BE2C (cell line): Measurements from ENCODE around the gene TYK2.
A peak's percentile ranks its signal among the peaks of the same experiment; 100 is the strongest.
"Not testable (repeated sequence)": the region's sequence is repeated elsewhere in the genome, so short reads cannot be mapped to it uniquely, and the experiment has no call there.

ENCODE experiments used
- DNase-seq: peaks from one replicate; pipeline ENCODE4 v3.0.0-alpha.2; 2020
- H3K27me3 ChIP-seq: fragments of 250-450 bp; sonication (Bioruptor Pico); 2 replicates; pipeline ENCODE4 v1.5.1; 2020; ENCODE audit warnings: mild to moderate bottlenecking
- H3K36me3 ChIP-seq: fragments of 250-450 bp; sonication (Bioruptor Pico); 2 replicates; pipeline ENCODE4 v1.5.1; 2020; ENCODE audit warnings: mild to moderate bottlenecking
- H3K4me1 ChIP-seq: fragments of 250-450 bp; sonication (Bioruptor Pico); 2 replicates; pipeline ENCODE4 v1.5.1; 2020
- H3K4me3 ChIP-seq: 2 replicates; pipeline ENCODE4 v1.5.1; 2011; ENCODE audit warnings: low read depth, low read length
- H3K9me3 ChIP-seq: fragments of 250-450 bp; sonication (Bioruptor Pico); 2 replicates; pipeline ENCODE4 v1.5.1; 2020
- TF ChIP-seq, protein P1 (sequence below): IDR thresholded peaks from 2 replicates; pipeline ENCODE4 v1.5.1; 2012; ENCODE audit warnings: mild to moderate bottlenecking, low read depth, low read length

Gene TYK2

DNA sequence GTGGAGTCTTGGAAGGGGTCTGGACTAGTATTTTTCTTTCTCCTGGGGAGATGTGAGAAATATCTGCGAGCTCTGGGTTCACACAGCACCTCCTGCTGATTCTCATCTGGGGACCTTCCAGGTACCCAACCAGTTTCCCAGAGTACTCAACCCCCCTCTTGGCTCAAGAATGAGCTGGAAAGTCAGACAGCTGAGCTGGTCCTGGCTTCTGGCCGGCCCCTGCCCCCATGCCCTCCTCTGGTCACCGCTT is 37.8 kb upstream of the TYK2 start:
- TF ChIP-seq, protein P1, sequence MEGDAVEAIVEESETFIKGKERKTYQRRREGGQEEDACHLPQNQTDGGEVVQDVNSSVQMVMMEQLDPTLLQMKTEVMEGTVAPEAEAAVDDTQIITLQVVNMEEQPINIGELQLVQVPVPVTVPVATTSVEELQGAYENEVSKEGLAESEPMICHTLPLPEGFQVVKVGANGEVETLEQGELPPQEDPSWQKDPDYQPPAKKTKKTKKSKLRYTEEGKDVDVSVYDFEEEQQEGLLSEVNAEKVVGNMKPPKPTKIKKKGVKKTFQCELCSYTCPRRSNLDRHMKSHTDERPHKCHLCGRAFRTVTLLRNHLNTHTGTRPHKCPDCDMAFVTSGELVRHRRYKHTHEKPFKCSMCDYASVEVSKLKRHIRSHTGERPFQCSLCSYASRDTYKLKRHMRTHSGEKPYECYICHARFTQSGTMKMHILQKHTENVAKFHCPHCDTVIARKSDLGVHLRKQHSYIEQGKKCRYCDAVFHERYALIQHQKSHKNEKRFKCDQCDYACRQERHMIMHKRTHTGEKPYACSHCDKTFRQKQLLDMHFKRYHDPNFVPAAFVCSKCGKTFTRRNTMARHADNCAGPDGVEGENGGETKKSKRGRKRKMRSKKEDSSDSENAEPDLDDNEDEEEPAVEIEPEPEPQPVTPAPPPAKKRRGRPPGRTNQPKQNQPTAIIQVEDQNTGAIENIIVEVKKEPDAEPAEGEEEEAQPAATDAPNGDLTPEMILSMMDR, result no peak
- Histone ChIP-seq H3K4me3 (peak overlapping the region; percentile 99), H3K9me3 (no peaks in the 10 kb centered on the region), H3K4me1 (peaks cover 4% of the 10 kb centered on the region), H3K36me3 (no peaks in the 10 kb centered on the region), H3K27me3 (no peaks in the 10 kb centered on the region)
- DNase-seq, result no peak

DNA sequence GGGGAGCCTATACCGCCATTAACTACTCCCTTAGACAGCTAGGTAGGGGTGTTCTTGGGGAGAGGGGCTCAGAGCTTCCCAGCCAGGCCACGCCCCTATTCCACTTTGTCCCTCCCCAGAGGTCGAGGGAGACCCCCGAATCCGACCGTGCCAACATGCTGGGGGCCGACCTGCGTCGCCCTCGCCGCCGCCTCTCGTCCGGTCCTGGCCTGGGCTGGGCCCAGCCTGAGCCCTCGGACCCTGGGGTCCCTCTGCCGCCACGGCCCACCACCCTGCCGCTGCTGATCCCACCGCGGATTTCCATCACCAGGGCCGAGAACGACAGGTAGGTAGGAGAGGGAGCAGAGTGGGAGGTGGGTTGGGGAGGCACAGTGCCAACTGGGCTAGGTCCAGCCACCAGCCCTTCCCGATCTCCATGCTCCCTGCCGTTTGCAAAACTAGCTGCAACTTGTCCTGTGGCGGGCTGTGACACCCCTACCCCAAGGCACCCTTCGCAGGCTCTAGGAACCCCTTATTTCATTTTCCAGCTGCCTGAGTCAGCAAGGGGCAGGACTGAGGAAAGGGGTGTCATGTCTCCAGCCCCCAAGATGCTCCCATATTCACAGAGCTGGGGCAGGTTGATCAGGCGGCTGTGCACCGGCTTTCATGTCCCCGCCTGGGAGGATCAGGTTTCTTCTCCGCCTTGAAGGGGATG is 37.3 kb upstream of the TYK2 start:
- Histone ChIP-seq H3K9me3 (no peaks in the 10 kb centered on the region), H3K4me1 (peaks cover 4% of the 10 kb centered on the region), H3K36me3 (no peaks in the 10 kb centered on the region), H3K27me3 (no peaks in the 10 kb centered on the region), H3K4me3 (peak overlapping the region; percentile 99)
- TF ChIP-seq, protein P1, result no peak
- peak; percentile 45 for DNase-seq

DNA sequence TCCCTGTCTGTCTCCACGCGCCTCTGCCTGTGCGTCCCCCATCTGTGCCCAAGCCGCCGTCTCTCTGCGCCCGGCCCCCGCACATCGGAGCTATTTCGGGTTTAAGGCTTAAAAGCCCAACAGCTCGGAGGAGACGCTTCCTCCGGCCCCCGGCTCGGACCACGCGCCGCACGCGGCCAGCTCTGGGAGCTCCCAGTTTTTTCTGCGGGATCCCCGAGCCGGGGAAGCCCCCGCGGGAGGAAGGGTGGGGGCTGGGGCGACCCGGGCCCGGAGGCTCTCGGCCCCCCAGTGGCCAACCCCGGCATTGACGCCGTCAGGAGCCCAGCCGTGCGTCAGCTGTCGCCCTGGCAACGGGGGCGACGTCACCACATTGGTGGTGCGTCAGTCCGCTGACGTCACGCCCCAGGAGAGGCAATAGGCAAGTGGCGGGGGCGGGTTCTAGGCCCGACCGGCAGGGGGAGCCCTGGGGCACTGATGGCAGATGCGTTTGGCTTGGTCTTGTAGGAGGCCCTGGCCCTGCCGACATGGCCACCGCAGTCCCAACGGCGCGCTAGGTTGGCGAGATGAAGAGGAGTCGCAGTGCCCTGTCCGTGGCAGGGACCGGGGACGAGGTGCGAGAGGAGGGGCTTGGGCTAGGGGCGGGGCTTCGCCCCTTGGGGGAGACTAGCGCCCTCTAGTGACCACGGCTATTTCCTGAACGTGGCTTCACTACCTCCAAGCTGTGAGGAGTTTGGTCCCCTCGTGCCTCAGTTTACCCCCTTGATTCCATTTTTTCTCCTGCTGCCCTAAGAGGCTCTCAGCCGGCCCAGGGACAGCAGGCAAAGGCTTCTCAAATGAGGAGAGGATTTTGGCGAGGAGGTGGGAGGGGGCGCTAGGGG is 36.2 kb upstream of the TYK2 start:
- Histone ChIP-seq H3K27me3 (no peaks in the 10 kb centered on the region), H3K4me3 (peak overlapping the region; percentile 99), H3K4me1 (no peaks in the 10 kb centered on the region; the same call in none of the 2 replicates), H3K36me3 (no peaks in the 10 kb centered on the region), H3K9me3 (no peaks in the 10 kb centered on the region)
- DNase-seq, result peak; percentile 93
- TF ChIP-seq, protein P1, result peak; percentile 69

DNA sequence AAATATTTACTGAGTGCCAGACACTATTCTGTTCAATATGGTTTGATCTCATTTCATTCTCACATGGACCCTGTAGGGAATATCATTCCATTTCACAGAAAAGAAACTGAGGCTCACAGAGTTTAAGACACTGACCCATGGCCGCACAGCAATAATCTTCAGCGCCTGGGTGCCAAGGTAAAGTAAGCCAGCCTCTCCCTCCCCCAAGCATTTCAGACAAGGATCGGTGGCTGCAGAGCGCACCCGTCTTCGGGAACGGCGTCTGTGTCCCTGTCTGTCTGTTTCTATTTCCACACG is 35.7 kb upstream of the TYK2 start:
- Histone ChIP-seq H3K4me3 (peak overlapping the region; percentile 54), H3K36me3 (no peaks in the 10 kb centered on the region), H3K27me3 (no peaks in the 10 kb centered on the region), H3K4me1 (no peaks in the 10 kb centered on the region; the same call in 1 of the 2 replicates), H3K9me3 (no peaks in the 10 kb centered on the region)
- TF ChIP-seq, protein P1, result no peak
- DNase-seq, result no peak

DNA sequence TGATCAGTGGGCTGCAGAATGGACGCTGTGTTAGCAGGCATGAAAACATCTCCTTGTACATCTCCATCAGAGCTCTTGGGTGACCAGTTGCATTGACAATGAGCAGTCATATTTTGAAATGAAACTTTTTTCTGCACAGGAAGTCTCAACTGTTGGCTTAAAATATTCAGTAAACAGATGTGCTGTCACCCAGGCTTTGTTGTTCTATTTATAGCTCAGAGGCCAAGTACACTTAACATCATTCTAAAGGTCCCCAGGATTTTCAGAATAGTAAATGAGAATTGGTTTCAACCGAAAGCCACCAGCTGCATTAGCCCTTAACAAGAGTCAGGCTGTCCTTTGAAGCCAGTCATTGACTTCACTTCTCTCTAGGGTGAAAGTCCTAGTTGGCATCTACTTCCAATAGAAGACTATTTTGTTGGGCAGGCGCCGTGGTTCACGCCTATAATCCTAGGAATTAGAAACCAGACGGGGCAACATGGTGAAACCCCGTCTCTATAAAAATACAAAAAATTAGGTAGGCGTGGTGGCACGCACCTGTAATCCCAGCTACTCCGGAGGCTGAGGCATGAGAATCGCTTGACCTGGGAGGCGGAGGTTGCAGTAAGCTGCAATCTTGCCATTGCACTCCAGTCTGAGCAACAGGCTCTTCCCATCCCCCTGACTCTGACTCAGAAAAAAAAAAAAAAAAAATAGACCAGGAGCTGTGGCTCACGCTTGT is 32.0 kb upstream of the TYK2 start:
- no peaks in the 10 kb centered on the region; the same call in 1 of the 2 replicates for H3K4me1 ChIP-seq
- H3K4me3 ChIP-seq, result no peak overlapping the region

DNA sequence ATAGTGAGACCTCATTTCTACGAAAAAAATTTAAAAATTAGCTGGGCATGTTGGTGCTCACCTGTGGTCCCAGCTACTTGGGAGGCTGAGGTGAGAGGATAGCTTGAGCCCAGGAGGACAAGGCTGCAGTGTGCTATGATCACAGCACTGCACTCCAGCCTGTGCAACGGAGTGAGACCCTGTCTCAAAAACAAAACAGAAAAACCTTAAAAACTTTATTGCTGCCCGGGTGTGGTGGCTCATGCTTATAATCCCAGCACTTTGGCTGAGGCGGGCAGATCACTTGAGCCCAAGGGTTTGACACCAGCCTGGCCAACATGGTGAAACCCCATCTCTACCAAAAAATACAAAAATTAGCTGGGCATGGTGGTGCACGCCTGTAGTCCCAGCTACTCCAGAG is 30.9 kb upstream of the TYK2 start:
- H3K4me3 ChIP-seq, H3K4me1 ChIP-seq, DNase-seq, H3K27me3 ChIP-seq, H3K9me3 ChIP-seq, H3K36me3 ChIP-seq: not testable (repeated sequence)

More for the DNA sequence above, 32.0 kb upstream of the TYK2 start:
- H3K27me3 ChIP-seq, result no peaks in the 10 kb centered on the region
- DNase-seq, result no peak
- no peaks in the 10 kb centered on the region for H3K36me3 ChIP-seq
- TF ChIP-seq, protein P1, result no peak
- no peaks in the 10 kb centered on the region for H3K9me3 ChIP-seq
